Vagina (tissue), 2 donors: ENCODE results near the gene SPAG8. TPM values are rescaled to one million over a fixed set of nuclear protein-coding genes. Genes with fewer than 3 reads are reported as not detected.

Source experiments
- DNase-seq, 2 donors: peaks; one replicate each; pipeline ENCODE4 v3.0.0-alpha.2; 2017; ENCODE audit errors: extremely low spot score in 2 of 2
- H3K27ac ChIP-seq: fragments of 200-600 bp; sonication (generic); one replicate; pipeline ENCODE4 v1.5.1; 2019
- H3K27me3 ChIP-seq: fragments of 200-600 bp; sonication (generic); one replicate; pipeline ENCODE4 v1.5.1; 2019
- H3K36me3 ChIP-seq, 2 donors: fragments of 200-600 bp; sonication (generic); one replicate each; pipeline ENCODE4 v1.5.1; 2017 to 2019
- H3K4me1 ChIP-seq: fragments of 200-600 bp; sonication (generic); one replicate; pipeline ENCODE4 v1.5.1; 2019
- H3K4me3 ChIP-seq, 2 donors: fragments of 200-600 bp; sonication (generic); 1 replicate in 1 of 2; 2 replicates in 1 of 2; pipeline ENCODE4 v1.5.1; 2016 to 2019
- H3K9me3 ChIP-seq: fragments of 200-600 bp; sonication (generic); one replicate; pipeline ENCODE4 v1.5.1; 2019
- POLR2A ChIP-seq, 2 donors: fragments of 450-650 bp; IDR thresholded peaks; one replicate each; pipeline ENCODE4 v1.6.1; 2017; ENCODE audit warnings: antibody characterized with exemption in 2 of 2, mild to moderate bottlenecking in 2 of 2, moderate library complexity in 2 of 2
- POLR2AphosphoS5 ChIP-seq, 2 donors: sonication (generic); formaldehyde crosslinking; IDR thresholded peaks; one replicate each; pipeline ENCODE4 v1.9.0; 2017; ENCODE audit warnings: antibody characterized with exemption in 2 of 2, mild to moderate bottlenecking in 2 of 2, low read depth in 1 of 2; ENCODE audit not compliant: insufficient read depth in 1 of 2
- intact Hi-C: fragments of 100-400 bp; cut with DNase I; formaldehyde crosslinking; loops from one replicate; pipeline ENCODE4 v1.15.1; 2023
- total RNA-seq: library from RNA; depleted of rRNA; stranded (reverse); fragments of >200 nt; gene quantifications from one replicate; pipeline ENCODE4 v1.2.3, GENCODE V29; 2016
- TF ChIP-seq, protein P1 (sequence below), 3 experiments: fragments of 450-650 bp in 2 of 3; fragments of 200-600 bp in 1 of 3; sonication (generic) in 1 of 3; IDR thresholded peaks; one replicate each; pipeline ENCODE4 v1.5.1; 2017 to 2019; ENCODE audit warnings: antibody characterized with exemption in 3 of 3, mild to moderate bottlenecking in 2 of 3, moderate library complexity in 2 of 3

The SPAG8 gene
- total RNA-seq, 1 donor from 2014 or later: not detected

DNA sequence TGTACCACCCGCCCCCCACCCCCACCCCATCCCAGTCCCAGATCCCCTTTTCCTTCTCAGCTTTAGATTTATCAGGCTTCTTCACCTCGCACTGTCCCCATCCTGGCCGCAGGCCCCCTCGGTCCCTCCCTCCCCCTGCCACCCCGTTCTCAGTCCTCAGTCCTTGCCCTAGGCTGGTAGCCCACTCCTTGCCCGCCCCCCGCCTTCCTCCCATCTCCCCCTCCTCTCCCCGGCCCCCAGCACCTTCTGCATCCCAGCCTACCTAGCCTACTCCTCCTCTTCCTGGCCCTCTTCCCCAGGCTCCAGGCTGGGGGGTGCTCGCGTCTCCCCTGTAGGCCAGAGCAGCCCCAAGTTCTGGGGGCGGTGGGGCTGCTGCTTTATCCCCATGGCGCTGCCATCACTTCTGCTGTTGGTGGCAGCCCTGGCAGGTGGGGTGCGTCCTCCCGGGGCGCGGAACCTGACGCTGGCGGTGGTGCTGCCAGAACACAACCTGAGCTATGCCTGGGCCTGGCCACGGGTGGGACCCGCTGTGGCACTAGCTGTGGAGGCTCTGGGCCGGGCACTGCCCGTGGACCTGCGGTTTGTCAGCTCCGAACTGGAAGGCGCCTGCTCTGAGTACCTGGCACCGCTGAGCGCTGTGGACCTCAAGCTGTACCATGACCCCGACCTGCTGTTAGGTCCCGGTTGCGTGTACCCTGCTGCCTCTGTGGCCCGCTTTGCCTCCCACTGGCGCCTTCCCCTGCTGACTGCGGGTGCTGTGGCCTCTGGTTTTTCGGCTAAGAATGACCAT is 19.8 kb downstream of the SPAG8 start:
- H3K36me3 ChIP-seq: no peaks in the 10 kb centered on the region
- H3K4me3 ChIP-seq: peak overlapping the region; percentile 62 to 63
- DNase-seq: no peak
- no peaks in the 10 kb centered on the region for H3K9me3 ChIP-seq
- peaks cover 62% of the 10 kb centered on the region for H3K4me1 ChIP-seq
- H3K27ac ChIP-seq: peak overlapping the region; percentile 81
- intact Hi-C loops: loop anchor here (5.0 kb wide), 1 partner anchor 90 kb away; no protein-coding TSS in a partner anchor
- H3K27me3 ChIP-seq: no peaks in the 10 kb centered on the region
- TF ChIP-seq, protein P1, sequence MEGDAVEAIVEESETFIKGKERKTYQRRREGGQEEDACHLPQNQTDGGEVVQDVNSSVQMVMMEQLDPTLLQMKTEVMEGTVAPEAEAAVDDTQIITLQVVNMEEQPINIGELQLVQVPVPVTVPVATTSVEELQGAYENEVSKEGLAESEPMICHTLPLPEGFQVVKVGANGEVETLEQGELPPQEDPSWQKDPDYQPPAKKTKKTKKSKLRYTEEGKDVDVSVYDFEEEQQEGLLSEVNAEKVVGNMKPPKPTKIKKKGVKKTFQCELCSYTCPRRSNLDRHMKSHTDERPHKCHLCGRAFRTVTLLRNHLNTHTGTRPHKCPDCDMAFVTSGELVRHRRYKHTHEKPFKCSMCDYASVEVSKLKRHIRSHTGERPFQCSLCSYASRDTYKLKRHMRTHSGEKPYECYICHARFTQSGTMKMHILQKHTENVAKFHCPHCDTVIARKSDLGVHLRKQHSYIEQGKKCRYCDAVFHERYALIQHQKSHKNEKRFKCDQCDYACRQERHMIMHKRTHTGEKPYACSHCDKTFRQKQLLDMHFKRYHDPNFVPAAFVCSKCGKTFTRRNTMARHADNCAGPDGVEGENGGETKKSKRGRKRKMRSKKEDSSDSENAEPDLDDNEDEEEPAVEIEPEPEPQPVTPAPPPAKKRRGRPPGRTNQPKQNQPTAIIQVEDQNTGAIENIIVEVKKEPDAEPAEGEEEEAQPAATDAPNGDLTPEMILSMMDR (IDR thresholded peaks at IDR 0.05): no peak
- TF ChIP-seq POLR2AphosphoS5 (IDR thresholded peaks at IDR 0.05; ENCODE audit: insufficient read depth in 1 of 2, low read depth in 1 of 2): peak in 1 of 2 donors; percentile 9

GRCh38 chr9:35791297-35791921 is 20.7 kb downstream of the SPAG8 start, which contains the start of gene NPR2:
Gene NPR2, plus strand, starts transcription at chr9:35791591. Its CDS starts 818 bp downstream, at chr9:35792409.
- Histone ChIP-seq H3K27ac (peak within 1 kb of the TSS; percentile 81), H3K36me3 (no peaks in the 10 kb centered on the region), H3K4me3 (peak within 1 kb of the TSS; percentile 62 to 63), H3K4me1 (peaks cover 56% of the 10 kb centered on the region), H3K27me3 (no peaks in the 10 kb centered on the region), H3K9me3 (no peaks in the 10 kb centered on the region)
- intact Hi-C loops: loop anchor here (5.0 kb wide), 1 partner anchor 91 kb away; no protein-coding TSS in a partner anchor
- TF ChIP-seq, protein P1 (IDR thresholded peaks at IDR 0.05): no peak
- TF ChIP-seq POLR2A (IDR thresholded peaks at IDR 0.05): peak in 1 of 2 donors; percentile 32
- no peak for DNase-seq

- intact Hi-C loops: loop anchor here (5.0 kb wide), 1 partner anchor 92 kb away; no protein-coding TSS in a partner anchor
- Histone ChIP-seq H3K4me3 (peak overlapping the region; percentile 62 to 63), H3K4me1 (peaks cover 48% of the 10 kb centered on the region), H3K27me3 (no peaks in the 10 kb centered on the region), H3K36me3 (no peaks in the 10 kb centered on the region), H3K27ac (peak overlapping the region; percentile 81), H3K9me3 (no peaks in the 10 kb centered on the region)
- no peak for DNase-seq
- no peak for TF ChIP-seq POLR2A (IDR thresholded peaks at IDR 0.05)
- TF ChIP-seq, protein P1 (IDR thresholded peaks at IDR 0.05): peak; percentile 85 to 96 (median 92)
- TF ChIP-seq POLR2AphosphoS5 (IDR thresholded peaks at IDR 0.05; ENCODE audit: insufficient read depth in 1 of 2, low read depth in 1 of 2): peak; percentile 19 to 42
Observed at GRCh38 chr9:35790385-35791296, 21.4 kb downstream of the SPAG8 start.

DNA sequence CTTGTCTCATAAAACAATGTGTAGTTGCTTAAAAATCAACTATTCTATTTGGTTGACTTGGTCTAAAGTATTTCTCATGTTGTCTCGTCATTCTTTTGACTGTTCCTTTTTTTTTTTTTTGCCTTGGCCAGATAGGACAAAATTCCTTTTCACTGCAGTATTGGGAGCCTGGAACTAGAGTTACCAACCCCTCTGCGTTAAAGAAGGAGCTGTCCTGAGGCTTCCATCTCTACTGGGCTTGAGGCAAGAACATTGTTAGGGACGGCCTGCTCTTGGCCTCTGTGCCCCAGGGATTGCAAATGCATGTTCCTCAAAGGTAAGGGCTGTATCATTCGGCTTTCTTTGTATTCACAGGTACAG is 22.1 kb downstream of the SPAG8 start:
- H3K4me1 ChIP-seq: peaks cover 42% of the 10 kb centered on the region
- no peak overlapping the region for H3K4me3 ChIP-seq
- TF ChIP-seq POLR2A (IDR thresholded peaks at IDR 0.05) (no peak), POLR2AphosphoS5 (IDR thresholded peaks at IDR 0.05; ENCODE audit: insufficient read depth in 1 of 2, low read depth in 1 of 2) (no peak)
- TF ChIP-seq, protein P1 (IDR thresholded peaks at IDR 0.05): no peak
- no peaks in the 10 kb centered on the region for H3K9me3 ChIP-seq
- no peaks in the 10 kb centered on the region for H3K36me3 ChIP-seq
- intact Hi-C loops: loop anchor here (5.0 kb wide), 1 partner anchor 92 kb away; no protein-coding TSS in a partner anchor
- H3K27me3 ChIP-seq: no peaks in the 10 kb centered on the region
- no peak for DNase-seq
- no peak overlapping the region for H3K27ac ChIP-seq
